ENCODE data around the gene DCTN2.

GRCh38 chr12:57548013-57548315, 972 bp upstream of the DCTN2 start:
- TF ChIP-seq CTCF (IDR thresholded peaks at IDR 0.05) (no peak), EZH2 (IDR thresholded peaks at IDR 0.05; ENCODE audit: borderline replicate concordance, insufficient read depth, low read depth, low read length, poor library complexity, severe bottlenecking) (no peak)
